ENCODE measurements around the gene RPL4.

GRCh38 chr15:66542896-66543295, 38.2 kb upstream of the RPL4 start:
- TF ChIP-seq CTCF (conservative IDR thresholded peaks at IDR 0.05) (no peak), EZH2 (IDR thresholded peaks at IDR 0.05; ENCODE audit: low read depth) (no peak)
